ENCODE results near the gene CDCA5. TPM values are rescaled to one million over a fixed set of nuclear protein-coding genes. Genes with fewer than 3 reads are reported as not detected.

Gene CDCA5
- total RNA-seq, 1 experiment from 2014 or later: 72.1 TPM

DNA sequence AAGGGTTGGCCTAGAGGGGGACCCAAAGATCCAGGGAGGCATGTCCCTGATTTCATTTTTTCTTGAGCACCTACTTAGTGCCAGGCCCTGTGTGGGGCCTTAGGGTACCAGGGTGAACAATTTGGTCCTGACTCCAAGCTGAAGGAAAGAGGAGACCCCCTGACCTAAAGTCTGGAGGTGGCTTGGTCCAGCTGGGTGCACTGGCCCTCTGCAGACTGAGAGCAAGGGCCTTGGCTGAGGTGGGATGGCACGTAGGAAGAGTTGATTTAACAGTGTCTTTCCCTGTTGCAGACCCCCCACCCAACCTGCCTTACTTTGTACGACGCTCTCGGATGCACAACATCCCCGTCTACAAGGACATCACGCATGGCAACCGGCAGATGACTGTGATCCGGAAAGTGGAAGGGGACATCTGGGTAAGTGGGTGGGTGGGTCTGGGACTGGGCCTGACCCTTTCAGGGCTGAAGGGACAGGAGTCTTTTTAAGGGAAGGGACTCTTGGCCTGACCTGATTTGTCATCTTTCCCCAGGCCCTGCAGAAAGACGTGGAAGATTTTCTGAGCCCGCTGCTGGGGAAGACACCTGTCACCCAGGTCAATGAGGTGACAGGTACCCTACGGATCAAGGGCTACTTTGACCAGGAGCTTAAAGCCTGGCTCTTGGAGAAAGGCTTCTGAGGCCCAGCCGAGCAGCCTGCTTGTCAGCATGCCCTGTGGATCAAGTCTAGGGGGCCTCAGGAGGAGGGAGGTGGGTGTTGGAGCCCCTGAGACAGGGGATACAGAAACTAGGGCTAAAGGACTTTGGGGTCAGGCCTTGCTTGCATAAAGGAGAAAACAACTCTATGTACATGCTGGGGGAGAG, 41.6 kb upstream of the CDCA5 start:
- POLR2A ChIA-PET: interaction anchor here (1.2 kb wide), 1 partner anchor 44 kb away, joined by 3 read pairs; the partner anchor contains the start of gene SPDYC
- CTCF ChIA-PET: no interaction called here

More for the DNA sequence above, 41.6 kb upstream of the CDCA5 start:
- TF ChIP-seq ELF1 (IDR thresholded peaks at IDR 0.05; ENCODE audit: borderline replicate concordance, low read depth): no peak
- no peak for TF ChIP-seq EZH2phosphoT487 (IDR thresholded peaks at IDR 0.05; ENCODE audit: borderline replicate concordance)
- TF ChIP-seq CBX3 (IDR thresholded peaks at IDR 0.05; ENCODE audit: low read depth): no peak
- TF ChIP-seq POLR2A (IDR thresholded peaks at IDR 0.05; ENCODE audit: borderline replicate concordance, extremely low read depth, insufficient read depth, insufficient read length): no peak
- TF ChIP-seq RAD21 (IDR thresholded peaks at IDR 0.05; ENCODE audit: low read depth): no peak
- TF ChIP-seq POLR2AphosphoS5 (IDR thresholded peaks at IDR 0.05; ENCODE audit: low read depth, low read length): no peak; the same call in 1 of the 2 replicates
- TF ChIP-seq SIN3A (IDR thresholded peaks at IDR 0.05; ENCODE audit: low read depth): no peak
- TF ChIP-seq ZFX (IDR thresholded peaks at IDR 0.05): no peak
- no peak for TF ChIP-seq FOSL1 (IDR thresholded peaks at IDR 0.05; ENCODE audit: low read depth)
- TF ChIP-seq JUND (IDR thresholded peaks at IDR 0.05): no peak
- no peak for TF ChIP-seq YY1 (IDR thresholded peaks at IDR 0.05; ENCODE audit: extremely low read depth, insufficient replicate concordance, low read depth, low read length)
- no peak for TF ChIP-seq ZNF274 (IDR thresholded peaks at IDR 0.05; ENCODE audit: low read depth, low read length)
- TF ChIP-seq, protein P1, sequence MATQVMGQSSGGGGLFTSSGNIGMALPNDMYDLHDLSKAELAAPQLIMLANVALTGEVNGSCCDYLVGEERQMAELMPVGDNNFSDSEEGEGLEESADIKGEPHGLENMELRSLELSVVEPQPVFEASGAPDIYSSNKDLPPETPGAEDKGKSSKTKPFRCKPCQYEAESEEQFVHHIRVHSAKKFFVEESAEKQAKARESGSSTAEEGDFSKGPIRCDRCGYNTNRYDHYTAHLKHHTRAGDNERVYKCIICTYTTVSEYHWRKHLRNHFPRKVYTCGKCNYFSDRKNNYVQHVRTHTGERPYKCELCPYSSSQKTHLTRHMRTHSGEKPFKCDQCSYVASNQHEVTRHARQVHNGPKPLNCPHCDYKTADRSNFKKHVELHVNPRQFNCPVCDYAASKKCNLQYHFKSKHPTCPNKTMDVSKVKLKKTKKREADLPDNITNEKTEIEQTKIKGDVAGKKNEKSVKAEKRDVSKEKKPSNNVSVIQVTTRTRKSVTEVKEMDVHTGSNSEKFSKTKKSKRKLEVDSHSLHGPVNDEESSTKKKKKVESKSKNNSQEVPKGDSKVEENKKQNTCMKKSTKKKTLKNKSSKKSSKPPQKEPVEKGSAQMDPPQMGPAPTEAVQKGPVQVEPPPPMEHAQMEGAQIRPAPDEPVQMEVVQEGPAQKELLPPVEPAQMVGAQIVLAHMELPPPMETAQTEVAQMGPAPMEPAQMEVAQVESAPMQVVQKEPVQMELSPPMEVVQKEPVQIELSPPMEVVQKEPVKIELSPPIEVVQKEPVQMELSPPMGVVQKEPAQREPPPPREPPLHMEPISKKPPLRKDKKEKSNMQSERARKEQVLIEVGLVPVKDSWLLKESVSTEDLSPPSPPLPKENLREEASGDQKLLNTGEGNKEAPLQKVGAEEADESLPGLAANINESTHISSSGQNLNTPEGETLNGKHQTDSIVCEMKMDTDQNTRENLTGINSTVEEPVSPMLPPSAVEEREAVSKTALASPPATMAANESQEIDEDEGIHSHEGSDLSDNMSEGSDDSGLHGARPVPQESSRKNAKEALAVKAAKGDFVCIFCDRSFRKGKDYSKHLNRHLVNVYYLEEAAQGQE (IDR thresholded peaks at IDR 0.05; ENCODE audit: low read depth): no peak
- no peak for TF ChIP-seq TCF7L2 (IDR thresholded peaks at IDR 0.05; ENCODE audit: borderline replicate concordance, extremely low read depth, insufficient read depth, insufficient read length)
- Histone ChIP-seq H3K27me3 (ENCODE audit: insufficient read depth, low read length) (no peaks in the 10 kb centered on the region), H3K4me3 (replicated peaks in 1 of 2; ENCODE audit: low read depth in 1 of 2, low read length in 2 of 2) (no peak overlapping the region), H2AFZ (ENCODE audit: low read depth, low read length, poor library complexity, severe bottlenecking) (no peak overlapping the region), H3K9me2 (ENCODE audit: insufficient read depth) (no peaks in the 10 kb centered on the region), H3K36me3 (ENCODE audit: control insufficient read depth in 1 of 2, insufficient read depth in 2 of 2, low read length in 2 of 2) (peaks cover 27 to 62% of the 10 kb centered on the region in 2 experiments), H3K4me1 (ENCODE audit: control insufficient read depth in 1 of 2, insufficient read depth in 2 of 2, low read length in 2 of 2) (peaks cover 9 to 15% of the 10 kb centered on the region in 2 experiments; a peak in 3 of 4 replicates), H3K27ac (ENCODE audit: low read depth, low read length) (no peak overlapping the region), H3K79me2 (ENCODE audit: insufficient read depth, low read length) (peaks cover 50% of the 10 kb centered on the region), H4K20me1 (ENCODE audit: insufficient read depth) (no peaks in the 10 kb centered on the region; the same call in 1 of the 2 replicates), H3K9me3 (ENCODE audit: control insufficient read depth in 1 of 2, insufficient read depth in 1 of 2, low read depth in 1 of 2, low read length in 2 of 2) (no peaks in the 10 kb centered on the region), H3K9ac (ENCODE audit: low read length) (no peak overlapping the region), H3K4me2 (ENCODE audit: low read length) (no peak overlapping the region)
- RAD21 ChIA-PET (ENCODE audit: low non-redundant PET in 1 of 2, low total read pairs in 2 of 2, uncharacterized antibody in 2 of 2, unreplicated experiment in 2 of 2): no interaction called here
- intact Hi-C loops (cut with micrococcal nuclease): no loop called here
- no peak for ATAC-seq
- no TSS peak for BruUV-seq (replicated peaks)
- no peak for DNase-seq (ENCODE audit: low read depth, low spot score)
